ENCODE measurements around the gene EN2. TPM values are rescaled to one million over a fixed set of nuclear protein-coding genes. Genes with fewer than 3 reads are reported as not detected.
"Not testable (repeated sequence)": the region's sequence is repeated elsewhere in the genome, so short reads cannot be mapped to it uniquely, and the experiment has no call there.

Gene EN2
- total and polyA plus RNA-seq, 2 experiments from 2014 or later, result not detected

DNA sequence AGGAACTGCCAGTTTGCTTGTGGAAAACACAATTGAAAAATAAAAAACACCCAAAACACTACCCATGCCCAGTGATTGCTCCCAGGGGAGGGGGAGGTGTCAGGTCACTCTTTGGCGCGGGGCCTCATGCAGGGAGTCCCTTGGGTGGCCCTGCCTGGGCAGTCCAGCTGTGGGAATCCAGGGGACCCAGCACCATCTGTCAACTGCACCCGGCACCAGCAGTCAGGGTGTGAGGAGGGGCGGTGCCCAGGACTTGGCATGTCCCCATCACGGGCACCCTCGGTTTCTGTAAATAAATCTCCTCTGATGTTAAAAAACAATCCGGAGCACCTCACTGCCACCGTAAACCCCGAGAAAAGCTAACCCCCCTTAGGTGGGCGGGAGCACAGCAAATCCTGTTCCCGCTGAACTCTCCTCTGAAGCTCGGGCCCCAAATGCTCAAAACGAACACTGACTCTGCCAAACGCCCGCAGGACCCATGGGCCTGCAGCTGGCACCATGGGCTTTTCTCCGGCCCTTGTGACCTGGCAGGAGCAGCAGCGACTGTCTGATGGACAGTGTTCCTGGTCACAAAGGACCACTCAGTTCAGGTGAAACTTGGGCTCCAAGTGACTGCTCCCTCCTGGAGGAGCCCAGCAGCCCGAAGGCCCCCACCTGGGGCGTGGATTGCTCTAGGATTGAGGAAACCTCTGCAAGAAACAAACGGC lies 18.5 kb upstream of the EN2 start:
- no peak for TF ChIP-seq EZH2 (IDR thresholded peaks at IDR 0.05; ENCODE audit: insufficient read depth, poor library complexity, severe bottlenecking)
- TF ChIP-seq EZH2phosphoT487 (IDR thresholded peaks at IDR 0.05; ENCODE audit: insufficient read depth, low read depth), result no peak
- in situ Hi-C loops (cut with MboI), result no loop called here
- no peak overlapping the region for H2AFZ ChIP-seq
- no peaks in the 10 kb centered on the region for H3K9me3 ChIP-seq (ENCODE audit: low read depth)
- H3K9ac ChIP-seq, result no peak overlapping the region
- no peak overlapping the region for H3K4me2 ChIP-seq (ENCODE audit: unreplicated experiment)
- no peaks in the 10 kb centered on the region for H3K79me2 ChIP-seq (ENCODE audit: insufficient read depth)
- no peaks in the 10 kb centered on the region for H3K9me2 ChIP-seq (ENCODE audit: insufficient read depth)
- H3K36me3 ChIP-seq (ENCODE audit: low read depth), result no peaks in the 10 kb centered on the region
- no peaks in the 10 kb centered on the region for H3F3A ChIP-seq (ENCODE audit: insufficient read depth)
- no peak overlapping the region for H3K4me3 ChIP-seq
- H3K4me1 ChIP-seq (ENCODE audit: insufficient read depth), result no peaks in the 10 kb centered on the region
- no peak for DNase-seq
- WGBS, 2 experiments (ENCODE audit: low coverage in 1 of 2, low lambda C conversion rate in 2 of 2, missing lambda C conversion rate in 2 of 2), result 27 to 33% methylated on average over 16 to 20 of the region's 20 CpGs
- H3K27me3 ChIP-seq (replicated peaks; ENCODE audit: insufficient read depth), result peaks cover 31% of the 10 kb centered on the region
- H4K20me1 ChIP-seq (ENCODE audit: insufficient read depth), result no peaks in the 10 kb centered on the region
- no peak overlapping the region for H3K27ac ChIP-seq

- Histone ChIP-seq H4K20me1 (ENCODE audit: insufficient read depth) (no peaks in the 10 kb centered on the region), H3K36me3 (ENCODE audit: low read depth) (no peaks in the 10 kb centered on the region), H3K9ac (no peak overlapping the region), H3K4me1 (ENCODE audit: insufficient read depth) (no peaks in the 10 kb centered on the region), H2AFZ (no peak overlapping the region), H3K9me3 (ENCODE audit: low read depth) (no peaks in the 10 kb centered on the region), H3F3A (ENCODE audit: insufficient read depth) (no peaks in the 10 kb centered on the region), H3K4me3 (no peak overlapping the region), H3K27ac (no peak overlapping the region), H3K27me3 (replicated peaks; ENCODE audit: insufficient read depth) (peaks cover 32% of the 10 kb centered on the region), H3K79me2 (ENCODE audit: insufficient read depth) (no peaks in the 10 kb centered on the region), H3K4me2 (ENCODE audit: unreplicated experiment) (no peak overlapping the region), H3K9me2 (ENCODE audit: insufficient read depth) (no peaks in the 10 kb centered on the region)
- WGBS, 2 experiments (ENCODE audit: low coverage in 1 of 2, low lambda C conversion rate in 2 of 2, missing lambda C conversion rate in 2 of 2), result 23 to 24% methylated on average over 8 of the region's 8 CpGs
- DNase-seq, result no peak
- in situ Hi-C loops (cut with MboI), result no loop called here
- TF ChIP-seq EZH2 (IDR thresholded peaks at IDR 0.05; ENCODE audit: insufficient read depth, poor library complexity, severe bottlenecking) (no peak), EZH2phosphoT487 (IDR thresholded peaks at IDR 0.05; ENCODE audit: insufficient read depth, low read depth) (no peak)
Observed at GRCh38 chr7:155440018-155440410, 17.9 kb upstream of the EN2 start.

GRCh38 chr7:155441856-155442255 lies 16.1 kb upstream of the EN2 start:
- Histone ChIP-seq H3K9me2 (ENCODE audit: insufficient read depth) (no peaks in the 10 kb centered on the region), H3K36me3 (ENCODE audit: low read depth) (no peaks in the 10 kb centered on the region), H3K27ac (no peak overlapping the region), H3K4me3 (no peak overlapping the region), H3K9me3 (ENCODE audit: low read depth) (no peaks in the 10 kb centered on the region), H3K27me3 (replicated peaks; ENCODE audit: insufficient read depth) (peaks cover 32% of the 10 kb centered on the region), H3K4me2 (ENCODE audit: unreplicated experiment) (no peak overlapping the region), H4K20me1 (ENCODE audit: insufficient read depth) (no peaks in the 10 kb centered on the region), H3F3A (ENCODE audit: insufficient read depth) (no peaks in the 10 kb centered on the region), H2AFZ (no peak overlapping the region), H3K79me2 (ENCODE audit: insufficient read depth) (no peaks in the 10 kb centered on the region), H3K9ac (no peak overlapping the region), H3K4me1 (ENCODE audit: insufficient read depth) (no peaks in the 10 kb centered on the region)
- DNase-seq, result no peak
- in situ Hi-C loops (cut with MboI), result no loop called here
- WGBS, 2 experiments (ENCODE audit: low coverage in 1 of 2, low lambda C conversion rate in 2 of 2, missing lambda C conversion rate in 2 of 2), result 26 to 29% methylated on average over 5 to 6 of the region's 6 CpGs
- no peak for TF ChIP-seq EZH2 (IDR thresholded peaks at IDR 0.05; ENCODE audit: insufficient read depth, poor library complexity, severe bottlenecking)
- TF ChIP-seq EZH2phosphoT487 (IDR thresholded peaks at IDR 0.05; ENCODE audit: insufficient read depth, low read depth), result no peak

GRCh38 chr7:155444746-155445145 lies 13.2 kb upstream of the EN2 start:
- H4K20me1 ChIP-seq (ENCODE audit: insufficient read depth), result no peaks in the 10 kb centered on the region

GRCh38 chr7:155445606-155446005 lies 12.3 kb upstream of the EN2 start:
- H3F3A ChIP-seq (ENCODE audit: insufficient read depth); in situ Hi-C loops (cut with MboI); DNase-seq; H4K20me1 ChIP-seq (ENCODE audit: insufficient read depth); H2AFZ ChIP-seq; H3K4me1 ChIP-seq (ENCODE audit: insufficient read depth); H3K36me3 ChIP-seq (ENCODE audit: low read depth); H3K9ac ChIP-seq; H3K27ac ChIP-seq; H3K9me2 ChIP-seq (ENCODE audit: insufficient read depth); H3K4me3 ChIP-seq; H3K4me2 ChIP-seq (ENCODE audit: unreplicated experiment); H3K9me3 ChIP-seq (ENCODE audit: low read depth); H3K79me2 ChIP-seq (ENCODE audit: insufficient read depth): not testable (repeated sequence)
- 34 to 46% methylated on average over 9 of the region's 9 CpGs for WGBS, 2 experiments (ENCODE audit: low coverage in 1 of 2, low lambda C conversion rate in 2 of 2, missing lambda C conversion rate in 2 of 2)
- peaks cover 50% of the 10 kb centered on the region for H3K27me3 ChIP-seq (replicated peaks; ENCODE audit: insufficient read depth)

More at GRCh38 chr7:155444746-155445145, 13.2 kb upstream of the EN2 start:
- DNase-seq, result no peak
- Histone ChIP-seq H3K36me3 (ENCODE audit: low read depth) (no peaks in the 10 kb centered on the region), H3K79me2 (ENCODE audit: insufficient read depth) (no peaks in the 10 kb centered on the region), H3F3A (ENCODE audit: insufficient read depth) (no peaks in the 10 kb centered on the region), H3K9ac (no peak overlapping the region), H3K4me2 (ENCODE audit: unreplicated experiment) (no peak overlapping the region), H3K27me3 (replicated peaks; ENCODE audit: insufficient read depth) (peaks cover 42% of the 10 kb centered on the region), H3K4me1 (ENCODE audit: insufficient read depth) (no peaks in the 10 kb centered on the region), H3K4me3 (no peak overlapping the region), H2AFZ (no peak overlapping the region), H3K9me2 (ENCODE audit: insufficient read depth) (no peaks in the 10 kb centered on the region), H3K9me3 (ENCODE audit: low read depth) (no peaks in the 10 kb centered on the region), H3K27ac (no peak overlapping the region)
- TF ChIP-seq EZH2 (IDR thresholded peaks at IDR 0.05; ENCODE audit: insufficient read depth, poor library complexity, severe bottlenecking) (no peak), EZH2phosphoT487 (IDR thresholded peaks at IDR 0.05; ENCODE audit: insufficient read depth, low read depth) (no peak)
- WGBS, 2 experiments (ENCODE audit: low coverage in 1 of 2, low lambda C conversion rate in 2 of 2, missing lambda C conversion rate in 2 of 2), result 31 to 53% methylated on average over 8 of the region's 8 CpGs
- in situ Hi-C loops (cut with MboI), result no loop called here

All from GM23248 (cell line).